SH-SY5Y (cell line): ENCODE measurements around the gene AK8.

ENCODE experiments used
- GATA2 ChIP-seq: IDR thresholded peaks from 2 replicates; pipeline ENCODE4 v1.6.1; 2011; ENCODE audit warnings: mild to moderate bottlenecking, low read depth, low read length
- GATA3 ChIP-seq: IDR thresholded peaks from 2 replicates; pipeline ENCODE4 v1.6.1; 2011; ENCODE audit warnings: low read depth, mild to moderate bottlenecking, low read length, moderate library complexity

GRCh38 chr9:132894862-132895835 is 17.1 kb upstream of the AK8 start:
- TF ChIP-seq GATA2 (no peak), GATA3 (no peak)
